HG03432 (cell line): ENCODE measurements around the gene KNCN.

ENCODE experiments used
- ATAC-seq: cut with Tn5 transposase; IDR thresholded peaks from one replicate; pipeline ENCODE4 v1.9.1; 2021; ENCODE audit warnings: mild to moderate bottlenecking, moderate library complexity; ENCODE audit not compliant: unreplicated experiment

KNCN gene

GRCh38 chr1:46551597-46552095 is at the start of gene KNCN:
Gene KNCN (minus strand): TSS chr1:46551647. CDS start chr1:46551215, 432 bp downstream.
- no peak for ATAC-seq

DNA sequence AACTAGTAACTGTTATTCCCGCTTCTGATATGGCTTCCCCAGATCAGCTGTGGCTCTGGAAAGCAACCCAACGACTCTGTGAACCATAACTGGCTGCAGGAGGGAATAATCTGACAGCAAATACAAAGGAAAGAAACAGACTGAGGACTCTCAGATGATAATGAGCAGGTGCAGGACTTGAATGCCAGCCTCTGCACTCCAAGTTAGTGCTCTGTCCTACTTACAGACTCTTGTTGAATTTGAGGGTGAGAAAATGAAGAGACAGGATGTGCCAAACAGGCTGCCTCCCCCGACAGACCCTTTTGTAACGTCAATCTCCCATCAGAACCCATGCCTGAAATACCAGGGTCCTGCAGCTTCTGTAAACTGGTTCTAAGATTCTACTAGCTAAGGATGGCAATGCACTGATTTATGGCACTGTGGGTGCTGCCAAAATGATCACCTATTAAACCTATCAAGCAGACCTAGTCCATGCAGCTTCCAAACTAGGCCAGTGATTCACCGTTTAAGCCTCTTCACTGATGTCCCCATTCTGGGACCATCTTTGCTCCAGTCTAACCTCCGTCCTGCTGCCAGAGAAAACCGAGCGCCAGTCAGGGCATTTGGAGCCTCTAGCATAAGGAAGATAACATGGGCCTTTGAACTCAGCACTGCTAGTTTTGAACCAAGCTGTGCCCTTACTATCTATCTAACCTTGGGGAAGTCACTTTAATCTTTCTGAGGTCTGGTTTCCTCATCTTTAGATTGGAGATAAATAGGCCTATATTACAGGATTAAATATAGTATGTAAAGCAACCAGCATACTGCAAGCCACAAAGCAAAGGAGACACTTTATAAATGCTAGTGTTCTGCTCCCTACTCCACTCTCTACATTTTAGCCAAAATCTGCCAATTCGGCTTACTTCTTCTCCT is 47.9 kb upstream of the KNCN start:
- ATAC-seq, result no peak

GRCh38 chr1:46596846-46597245 is 45.4 kb upstream of the KNCN start:
- no peak for ATAC-seq

DNA sequence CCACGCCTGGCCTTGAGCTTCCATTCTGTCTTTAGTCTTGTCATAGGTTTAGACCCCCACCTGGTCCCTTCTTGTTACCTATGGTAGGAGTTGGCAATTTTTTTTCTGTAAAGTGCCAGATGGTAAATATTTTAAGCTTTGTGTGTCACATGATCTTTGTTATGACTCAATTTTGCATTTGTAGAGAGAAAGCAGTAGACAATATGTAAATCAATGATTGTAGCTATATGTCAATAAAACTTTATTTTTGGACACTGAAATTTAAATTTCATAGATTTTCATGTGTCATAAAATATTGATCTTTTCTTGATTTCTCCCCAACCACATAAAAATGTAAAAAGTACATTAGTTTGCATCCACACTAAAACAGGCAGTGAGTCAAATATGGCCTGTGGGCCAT is 44.6 kb upstream of the KNCN start:
- ATAC-seq, result no peak

DNA sequence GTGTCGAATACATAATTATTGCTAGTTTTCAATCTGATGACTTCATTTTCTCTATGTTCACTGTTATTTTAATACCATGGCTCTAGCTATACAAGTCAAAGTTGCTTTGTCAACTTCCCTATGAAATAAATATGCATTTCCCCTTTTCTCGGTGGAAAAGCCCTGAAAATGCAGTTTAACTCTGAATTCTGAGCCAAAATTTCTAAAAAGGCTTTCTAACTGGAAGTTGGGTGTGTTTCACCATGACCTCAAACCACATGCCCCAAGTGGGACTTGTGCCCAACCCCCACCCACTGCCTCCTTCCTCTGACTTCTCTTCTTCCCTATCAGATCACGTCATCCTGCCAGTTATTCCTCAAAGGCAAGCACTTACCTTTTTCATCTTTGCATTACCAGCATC is 43.7 kb upstream of the KNCN start:
- ATAC-seq, result no peak

- no peak for ATAC-seq
These were observed 42.6 kb upstream of the KNCN start for GRCh38 chr1:46594063-46594462.

- no peak for ATAC-seq
These were observed 41.4 kb upstream of the KNCN start for GRCh38 chr1:46592823-46593222.

GRCh38 chr1:46589529-46589928 is 38.1 kb upstream of the KNCN start:
- no peak for ATAC-seq

GRCh38 chr1:46587069-46587468 is 35.6 kb upstream of the KNCN start:
- no peak for ATAC-seq

- no peak for ATAC-seq
These were observed 34.0 kb upstream of the KNCN start for GRCh38 chr1:46585312-46585938.

- ATAC-seq, result no peak
These were observed 32.0 kb upstream of the KNCN start for GRCh38 chr1:46583494-46583893.

DNA sequence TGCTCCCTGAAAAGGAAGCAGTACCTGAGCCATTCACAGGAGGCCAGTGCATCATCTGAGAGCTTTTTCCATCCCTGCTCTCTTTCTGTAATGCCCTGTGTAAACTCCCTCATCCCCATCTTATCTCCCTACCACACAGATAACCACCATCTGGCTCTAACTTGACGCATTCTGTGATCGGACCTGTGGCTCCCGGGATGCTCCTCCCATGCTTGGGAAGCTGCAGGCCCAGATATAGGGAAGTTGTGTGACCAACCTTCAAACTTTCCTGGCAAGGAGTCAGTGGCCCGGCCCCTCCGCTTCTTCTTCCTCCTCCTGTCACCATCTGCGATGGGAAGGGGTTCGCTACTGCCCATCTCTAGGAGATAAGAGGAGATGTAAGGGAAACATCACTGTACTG is 31.5 kb upstream of the KNCN start:
- no peak for ATAC-seq

GRCh38 chr1:46581681-46582455 is 30.4 kb upstream of the KNCN start:
- no peak for ATAC-seq

DNA sequence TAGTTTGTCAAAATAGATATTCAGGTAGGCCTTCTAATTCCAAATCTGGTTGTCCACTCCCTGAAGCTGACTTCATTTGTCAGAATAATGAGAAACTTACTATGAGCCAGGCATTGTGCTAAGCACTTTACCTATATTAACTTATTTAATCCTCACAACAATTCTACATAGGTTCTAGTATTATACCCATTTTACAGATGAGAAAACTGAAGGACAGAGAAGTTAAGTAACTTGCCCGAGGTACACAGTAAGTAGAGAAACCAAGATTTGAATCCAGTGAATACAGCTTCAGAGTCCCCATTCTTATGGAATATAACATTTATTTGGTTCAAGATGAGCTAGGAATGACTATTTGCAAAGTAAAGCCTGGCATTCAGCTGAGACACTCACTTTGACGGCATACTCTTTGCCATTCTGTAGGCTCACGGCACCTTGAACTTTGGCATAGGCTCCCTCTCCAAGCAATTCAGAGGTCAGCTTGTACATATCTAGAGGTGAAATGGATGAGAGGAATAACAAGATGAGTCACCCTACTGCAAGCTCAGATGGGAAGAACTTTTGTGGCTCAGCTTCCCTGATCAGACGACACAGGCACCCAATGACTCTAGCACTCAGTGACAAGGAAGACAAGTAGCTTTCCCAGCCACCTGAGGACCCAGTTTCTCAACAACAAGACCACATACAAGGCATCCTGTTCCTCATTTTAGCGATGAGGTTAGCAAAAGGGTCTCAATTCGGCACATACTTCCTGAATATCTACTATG is 28.9 kb upstream of the KNCN start:
- no peak for ATAC-seq

DNA sequence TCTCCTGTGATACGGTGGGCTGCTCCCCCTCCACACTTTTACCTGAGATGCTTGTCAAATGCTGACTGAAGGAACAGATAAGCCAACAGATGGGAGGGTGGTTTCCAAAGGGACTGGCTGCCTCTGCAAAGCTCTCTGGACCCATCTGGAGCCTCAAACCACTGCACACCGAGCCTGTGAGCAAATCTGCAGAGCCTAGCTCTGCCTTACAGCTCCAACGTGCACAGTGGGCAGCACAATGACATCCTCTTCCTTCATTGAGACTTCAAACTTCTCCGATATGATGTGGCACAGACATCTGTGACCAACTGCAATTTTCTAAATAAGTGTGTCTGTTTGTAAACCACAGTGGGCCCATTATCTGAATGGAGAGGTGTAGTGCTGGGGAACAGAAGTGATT is 26.2 kb upstream of the KNCN start:
- ATAC-seq, result no peak

DNA sequence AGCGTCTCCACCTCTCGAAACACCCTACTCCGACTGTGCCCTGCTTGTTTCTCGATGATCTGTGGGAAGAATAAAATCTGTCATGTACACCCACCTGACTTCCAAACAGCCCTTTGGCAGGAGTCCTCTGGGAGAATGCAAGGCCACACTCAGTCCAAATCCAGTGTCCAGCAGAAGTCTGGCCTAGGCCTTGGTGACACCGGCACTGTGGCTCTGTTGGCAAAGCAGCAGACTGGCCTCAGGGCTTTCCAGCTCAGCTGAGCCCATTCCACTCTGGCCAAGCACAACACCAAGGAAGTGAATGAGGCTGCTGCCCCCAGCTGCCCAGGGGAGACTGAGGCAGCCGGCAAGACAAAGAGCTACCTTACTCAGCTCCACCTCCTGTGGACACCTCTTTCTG is 25.1 kb upstream of the KNCN start:
- ATAC-seq, result no peak

- no peak for ATAC-seq
These were observed 24.3 kb upstream of the KNCN start for GRCh38 chr1:46575778-46576177.

- no peak for ATAC-seq
These were observed 23.9 kb upstream of the KNCN start for GRCh38 chr1:46575300-46575699.

DNA sequence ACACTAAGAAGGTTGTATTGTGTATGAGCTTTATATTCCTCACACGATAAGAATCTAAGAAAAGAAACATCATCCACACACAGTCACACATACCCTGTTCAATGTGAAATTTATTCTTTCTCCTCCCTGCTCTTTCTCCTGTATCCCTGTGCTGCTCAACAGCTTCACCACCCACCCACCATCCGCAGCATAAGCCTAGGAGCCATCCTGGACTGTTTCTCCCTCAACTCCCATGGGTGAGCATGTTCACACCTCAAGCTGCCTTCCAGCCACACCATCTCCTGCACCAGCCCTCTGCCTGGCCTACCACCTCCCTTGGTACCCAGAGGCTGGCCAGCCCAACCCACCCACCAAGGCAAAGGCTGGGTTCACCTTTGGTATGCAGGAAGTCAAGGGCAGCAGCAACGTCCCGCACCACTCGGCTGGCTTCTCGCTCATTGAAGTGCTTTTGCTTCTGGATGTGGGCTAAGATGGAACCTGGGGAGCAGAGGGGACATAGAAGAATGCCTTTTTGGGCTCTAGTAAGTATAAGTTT is 20.3 kb upstream of the KNCN start:
- ATAC-seq, result no peak
